Measurements from ENCODE around the gene TMEM52. TPM values are rescaled to one million over a fixed set of nuclear protein-coding genes. Genes with fewer than 3 reads are reported as not detected.

The TMEM52 gene
- total RNA-seq, 2 donors from 2014 or later, result 7.8 to 43.3 TPM

DNA sequence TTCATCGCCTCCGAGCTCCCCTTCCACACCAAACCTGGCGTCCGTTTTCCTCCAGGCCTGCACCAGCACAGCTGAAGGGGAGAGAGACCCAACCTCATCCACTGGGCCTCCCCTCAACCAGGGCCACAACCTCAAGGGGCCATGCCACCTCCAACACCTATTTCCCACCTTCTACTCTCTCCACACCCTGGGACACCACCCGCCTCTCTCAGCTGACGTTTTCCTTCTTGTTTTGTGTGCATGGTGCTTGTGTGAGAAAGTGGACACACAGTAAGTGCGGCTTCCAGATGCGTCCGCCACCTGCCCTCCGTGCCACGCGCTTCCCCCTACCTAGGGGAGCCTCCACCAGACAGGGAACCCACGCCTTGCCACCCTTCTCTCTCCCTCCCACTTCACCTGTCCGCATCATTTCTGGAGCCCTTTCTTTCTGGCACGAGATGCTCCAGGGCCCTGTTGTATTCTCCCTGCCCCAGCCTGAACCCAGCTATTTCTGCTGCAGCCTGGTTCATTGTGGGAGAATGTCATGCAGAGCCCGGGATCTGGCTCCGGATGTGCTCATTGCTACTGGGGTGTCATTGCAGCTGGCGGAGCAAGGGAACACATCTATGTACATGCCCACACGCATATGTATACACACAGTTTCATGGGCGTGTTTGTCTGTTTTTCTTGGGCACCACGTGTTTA is 26.9 kb downstream of the TMEM52 start:
- Histone ChIP-seq H3K36me3 (no peaks in the 10 kb centered on the region), H3K27me3 (replicated peaks; ENCODE audit: insufficient read depth) (no peaks in the 10 kb centered on the region), H3K4me1 (replicated peaks) (peaks cover 26% of the 10 kb centered on the region), H3K4me3 (peak overlapping the region; percentile 84 to 87), H3K9me3 (no peaks in the 10 kb centered on the region), H3K27ac (peak overlapping the region; percentile 95 to 96)
- 21% methylated on average over 21 of the region's 21 CpGs for WGBS
- intact Hi-C loops (cut with DNase I), result loop anchor here (5.0 kb wide), 2 partner anchors 35 to 115 kb away; partner anchors contain the start of gene NADK
- peak; percentile 81 for DNase-seq (ENCODE audit: low spot score)
- TF ChIP-seq POLR2A (IDR thresholded peaks at IDR 0.05) (no peak), POLR2AphosphoS5 (IDR thresholded peaks at IDR 0.05) (peak; percentile 85)
- TF ChIP-seq, protein P1, sequence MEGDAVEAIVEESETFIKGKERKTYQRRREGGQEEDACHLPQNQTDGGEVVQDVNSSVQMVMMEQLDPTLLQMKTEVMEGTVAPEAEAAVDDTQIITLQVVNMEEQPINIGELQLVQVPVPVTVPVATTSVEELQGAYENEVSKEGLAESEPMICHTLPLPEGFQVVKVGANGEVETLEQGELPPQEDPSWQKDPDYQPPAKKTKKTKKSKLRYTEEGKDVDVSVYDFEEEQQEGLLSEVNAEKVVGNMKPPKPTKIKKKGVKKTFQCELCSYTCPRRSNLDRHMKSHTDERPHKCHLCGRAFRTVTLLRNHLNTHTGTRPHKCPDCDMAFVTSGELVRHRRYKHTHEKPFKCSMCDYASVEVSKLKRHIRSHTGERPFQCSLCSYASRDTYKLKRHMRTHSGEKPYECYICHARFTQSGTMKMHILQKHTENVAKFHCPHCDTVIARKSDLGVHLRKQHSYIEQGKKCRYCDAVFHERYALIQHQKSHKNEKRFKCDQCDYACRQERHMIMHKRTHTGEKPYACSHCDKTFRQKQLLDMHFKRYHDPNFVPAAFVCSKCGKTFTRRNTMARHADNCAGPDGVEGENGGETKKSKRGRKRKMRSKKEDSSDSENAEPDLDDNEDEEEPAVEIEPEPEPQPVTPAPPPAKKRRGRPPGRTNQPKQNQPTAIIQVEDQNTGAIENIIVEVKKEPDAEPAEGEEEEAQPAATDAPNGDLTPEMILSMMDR (IDR thresholded peaks at IDR 0.05), result no peak

GRCh38 chr1:1891349-1892078 is 27.6 kb downstream of the TMEM52 start:
- intact Hi-C loops (cut with DNase I), result loop anchor here (5.0 kb wide), 2 partner anchors 34 to 114 kb away; partner anchors contain the start of gene NADK
- no peaks in the 10 kb centered on the region for H3K36me3 ChIP-seq
- no peak for TF ChIP-seq POLR2AphosphoS5 (IDR thresholded peaks at IDR 0.05)
- TF ChIP-seq, protein P1 (IDR thresholded peaks at IDR 0.05), result no peak
- peak; percentile 36 for TF ChIP-seq POLR2A (IDR thresholded peaks at IDR 0.05)
- peak; percentile 82 for DNase-seq (ENCODE audit: low spot score)
- no peaks in the 10 kb centered on the region for H3K27me3 ChIP-seq (replicated peaks; ENCODE audit: insufficient read depth)
- peaks cover 26% of the 10 kb centered on the region for H3K4me1 ChIP-seq (replicated peaks)
- peak overlapping the region; percentile 95 to 96 for H3K27ac ChIP-seq
- peak overlapping the region; percentile 84 to 87 for H3K4me3 ChIP-seq
- H3K9me3 ChIP-seq, result no peaks in the 10 kb centered on the region
- WGBS, result 1% methylated on average over 39 of the region's 59 CpGs

DNA sequence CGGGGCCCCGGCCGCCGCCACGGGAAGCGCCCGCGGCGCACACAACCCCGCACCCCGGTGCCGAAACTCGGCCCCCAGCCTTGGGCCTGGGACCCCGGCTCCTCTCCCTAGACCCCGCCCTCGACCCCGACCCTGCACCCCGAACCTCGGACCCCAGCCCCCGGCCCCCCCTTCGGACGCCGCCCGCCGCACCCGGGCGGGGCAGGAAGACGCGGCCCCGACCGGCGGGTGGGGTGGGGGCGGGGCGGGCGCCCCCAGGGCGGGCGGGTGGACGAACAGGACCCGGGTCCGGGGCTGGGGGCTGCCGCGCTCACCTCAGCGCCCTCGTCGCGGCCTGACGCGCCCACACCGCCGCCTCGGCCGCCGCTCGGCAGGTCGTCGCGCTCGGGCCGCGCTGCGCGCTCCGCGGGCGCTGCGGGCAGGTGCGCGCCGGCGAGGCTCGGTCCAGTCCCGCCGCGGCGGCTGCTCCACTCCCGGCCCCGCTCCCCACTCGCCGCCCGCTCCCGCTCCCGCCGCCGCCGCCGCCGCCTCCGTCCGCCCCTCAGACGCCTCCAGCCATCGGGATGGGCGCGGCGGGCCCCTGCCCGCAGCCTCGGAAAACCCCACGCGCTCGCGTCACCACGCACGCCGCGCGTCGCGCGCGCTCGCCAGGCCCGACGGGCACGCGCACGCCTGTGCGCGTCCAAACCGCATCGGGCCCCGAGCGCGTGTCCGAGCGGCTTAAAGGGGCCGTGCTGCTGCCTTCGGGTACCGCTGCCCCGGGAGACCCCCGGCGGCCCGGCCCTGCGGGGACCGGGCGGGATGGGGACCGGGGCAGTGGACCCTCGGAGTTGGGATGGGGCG is 28.4 kb downstream of the TMEM52 start, which contains the start of gene GNB1:
GNB1 (minus strand) TSS at position 582 of the 843 bp plus-strand sequence. CDS start 65,634 bp downstream, outside the sequence.
- 1% methylated on average over 18 of the region's 137 CpGs for WGBS
- Histone ChIP-seq H3K9me3 (no peaks in the 10 kb centered on the region), H3K36me3 (no peaks in the 10 kb centered on the region), H3K27me3 (replicated peaks; ENCODE audit: insufficient read depth) (no peaks in the 10 kb centered on the region), H3K27ac (peak within 1 kb of the TSS; percentile 95 to 96), H3K4me3 (peak within 1 kb of the TSS; percentile 84 to 87), H3K4me1 (replicated peaks) (peaks cover 26% of the 10 kb centered on the region)
- intact Hi-C loops (cut with DNase I), result loop anchor here (5.0 kb wide), 2 partner anchors 33 to 113 kb away; partner anchors contain the start of gene NADK
- peak; percentile 77 for DNase-seq (ENCODE audit: low spot score)
- TF ChIP-seq POLR2AphosphoS5 (IDR thresholded peaks at IDR 0.05) (no peak), POLR2A (IDR thresholded peaks at IDR 0.05) (peak; percentile 72)
- TF ChIP-seq, protein P1 (IDR thresholded peaks at IDR 0.05), result no peak

- Histone ChIP-seq H3K4me1 (replicated peaks) (peaks cover 23% of the 10 kb centered on the region), H3K9me3 (no peaks in the 10 kb centered on the region), H3K4me3 (peak overlapping the region; percentile 84 to 87), H3K27ac (peak overlapping the region; percentile 95 to 96), H3K27me3 (replicated peaks; ENCODE audit: insufficient read depth) (no peaks in the 10 kb centered on the region), H3K36me3 (no peaks in the 10 kb centered on the region)
- intact Hi-C loops (cut with DNase I), result loop anchor here (5.0 kb wide), 2 partner anchors 33 to 113 kb away; partner anchors contain the start of gene NADK
- TF ChIP-seq POLR2A (IDR thresholded peaks at IDR 0.05) (no peak), POLR2AphosphoS5 (IDR thresholded peaks at IDR 0.05) (no peak)
- TF ChIP-seq, protein P1 (IDR thresholded peaks at IDR 0.05), result no peak
- under 1% methylated on average over 83 of the region's 88 CpGs for WGBS
- DNase-seq (ENCODE audit: low spot score), result no peak
Measured at GRCh38 chr1:1889847-1890505, 29.1 kb downstream of the TMEM52 start.

Measured in prostate gland (tissue), 2 donors.